Measurements from ENCODE around the gene SMIM8.

The SMIM8 gene

GRCh38 chr6:87364602-87365252 lies 42.3 kb downstream of the SMIM8 start:
- no peaks in the 10 kb centered on the region for H3K9me3 ChIP-seq (ENCODE audit: low read length)

DNA sequence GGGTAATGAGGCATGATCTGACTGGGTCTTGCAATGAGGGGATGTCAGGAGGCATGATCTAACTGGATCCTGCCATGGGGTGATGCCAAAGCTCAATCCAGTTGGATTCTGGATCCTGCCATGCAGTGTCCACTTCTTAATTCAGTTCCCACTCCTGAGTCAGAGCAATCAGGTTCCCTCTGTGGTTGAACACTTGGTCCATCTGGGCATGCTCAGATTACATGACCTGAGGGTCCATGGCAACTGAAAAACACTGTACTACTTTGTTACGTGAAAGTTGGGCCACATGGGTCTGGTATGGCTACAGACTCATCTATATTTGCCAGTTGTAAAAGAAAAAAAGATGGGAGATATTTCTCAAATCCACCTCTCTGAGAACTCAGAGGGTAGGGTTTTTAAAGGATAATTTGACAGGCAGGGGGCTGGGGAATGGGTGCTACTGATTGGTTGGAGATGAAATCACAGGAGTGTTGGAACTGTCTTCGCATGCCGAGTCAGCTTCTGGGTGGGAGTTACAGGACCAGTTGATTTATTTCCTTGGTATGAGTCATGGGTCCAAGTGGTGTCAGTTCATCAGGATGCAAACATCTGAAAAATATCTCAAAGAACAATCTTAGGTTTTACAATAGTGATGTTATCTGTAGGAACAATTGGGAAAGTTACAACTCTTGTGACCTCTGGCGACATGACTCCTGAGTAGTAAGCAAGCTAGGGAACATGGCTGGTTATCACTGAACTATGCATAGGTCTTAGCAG lies 43.9 kb downstream of the SMIM8 start:
- H3K27me3 ChIP-seq (ENCODE audit: control insufficient read depth in 1 of 2, insufficient read depth in 2 of 2, low read length in 2 of 2), result no peaks in the 10 kb centered on the region
- no peak overlapping the region for H3K27ac ChIP-seq (ENCODE audit: low read depth, low read length)
- no peaks in the 10 kb centered on the region for H3K9me3 ChIP-seq (ENCODE audit: low read length)
- no peaks in the 10 kb centered on the region for H3K4me1 ChIP-seq (ENCODE audit: insufficient read depth, low read length)
- no peaks in the 10 kb centered on the region for H3K36me3 ChIP-seq (ENCODE audit: insufficient read depth, low read length)
- no peak overlapping the region for H3K9ac ChIP-seq (ENCODE audit: low read length)
- H3K4me3 ChIP-seq (ENCODE audit: low read depth in 1 of 2, low read length in 2 of 2), result no peak overlapping the region

More at GRCh38 chr6:87364602-87365252, 42.3 kb downstream of the SMIM8 start:
- Histone ChIP-seq H3K27me3 (ENCODE audit: control insufficient read depth in 1 of 2, insufficient read depth in 2 of 2, low read length in 2 of 2) (no peaks in the 10 kb centered on the region), H3K4me3 (ENCODE audit: low read depth in 1 of 2, low read length in 2 of 2) (no peak overlapping the region), H3K9ac (ENCODE audit: low read length) (no peak overlapping the region), H3K4me1 (ENCODE audit: insufficient read depth, low read length) (no peaks in the 10 kb centered on the region), H3K36me3 (ENCODE audit: insufficient read depth, low read length) (no peaks in the 10 kb centered on the region), H3K27ac (ENCODE audit: low read depth, low read length) (no peak overlapping the region)

GRCh38 chr6:87366899-87367298 lies 44.5 kb downstream of the SMIM8 start:
- no peak overlapping the region for H3K9ac ChIP-seq (ENCODE audit: low read length)
- H3K27ac ChIP-seq (ENCODE audit: low read depth, low read length), result no peak overlapping the region
- no peaks in the 10 kb centered on the region for H3K4me1 ChIP-seq (ENCODE audit: insufficient read depth, low read length)
- no peaks in the 10 kb centered on the region for H3K36me3 ChIP-seq (ENCODE audit: insufficient read depth, low read length)
- H3K27me3 ChIP-seq (ENCODE audit: control insufficient read depth in 1 of 2, insufficient read depth in 2 of 2, low read length in 2 of 2), result no peaks in the 10 kb centered on the region
- H3K4me3 ChIP-seq (ENCODE audit: low read depth in 1 of 2, low read length in 2 of 2), result no peak overlapping the region
- H3K9me3 ChIP-seq (ENCODE audit: low read length), result no peaks in the 10 kb centered on the region

DNA sequence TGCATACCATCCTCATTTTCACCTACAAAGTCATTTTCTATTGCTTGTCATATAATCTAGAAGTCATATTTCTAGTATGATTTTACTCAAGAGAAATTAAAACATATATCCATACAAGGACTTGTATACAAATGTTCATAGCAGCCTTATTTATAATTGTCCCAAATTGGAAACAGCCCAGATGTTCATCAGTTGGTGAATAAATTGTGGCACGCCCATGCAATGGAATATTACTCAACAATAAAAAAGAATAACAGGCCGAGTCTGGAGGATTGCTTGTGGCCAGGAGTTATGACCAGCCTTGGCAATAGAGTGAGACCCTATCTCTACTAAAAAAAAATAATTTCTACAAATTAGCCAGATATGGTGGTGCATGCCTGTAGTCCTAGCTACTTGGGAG lies 51.0 kb downstream of the SMIM8 start:
- Histone ChIP-seq H3K4me1 (ENCODE audit: insufficient read depth, low read length) (no peaks in the 10 kb centered on the region), H3K9me3 (ENCODE audit: low read length) (peaks cover 3% of the 10 kb centered on the region), H3K4me3 (ENCODE audit: low read depth in 1 of 2, low read length in 2 of 2) (no peak overlapping the region), H3K27me3 (ENCODE audit: control insufficient read depth in 1 of 2, insufficient read depth in 2 of 2, low read length in 2 of 2) (no peaks in the 10 kb centered on the region), H3K27ac (ENCODE audit: low read depth, low read length) (no peak overlapping the region), H3K9ac (ENCODE audit: low read length) (no peak overlapping the region), H3K36me3 (ENCODE audit: insufficient read depth, low read length) (no peaks in the 10 kb centered on the region)

GRCh38 chr6:87375315-87375714 lies 52.9 kb downstream of the SMIM8 start:
- Histone ChIP-seq H3K9ac (ENCODE audit: low read length) (no peak overlapping the region), H3K4me1 (ENCODE audit: insufficient read depth, low read length) (no peaks in the 10 kb centered on the region), H3K36me3 (ENCODE audit: insufficient read depth, low read length) (no peaks in the 10 kb centered on the region), H3K4me3 (ENCODE audit: low read depth in 1 of 2, low read length in 2 of 2) (no peak overlapping the region), H3K27me3 (ENCODE audit: control insufficient read depth in 1 of 2, insufficient read depth in 2 of 2, low read length in 2 of 2) (no peaks in the 10 kb centered on the region), H3K27ac (ENCODE audit: low read depth, low read length) (no peak overlapping the region), H3K9me3 (ENCODE audit: low read length) (peaks cover 3% of the 10 kb centered on the region)

DNA sequence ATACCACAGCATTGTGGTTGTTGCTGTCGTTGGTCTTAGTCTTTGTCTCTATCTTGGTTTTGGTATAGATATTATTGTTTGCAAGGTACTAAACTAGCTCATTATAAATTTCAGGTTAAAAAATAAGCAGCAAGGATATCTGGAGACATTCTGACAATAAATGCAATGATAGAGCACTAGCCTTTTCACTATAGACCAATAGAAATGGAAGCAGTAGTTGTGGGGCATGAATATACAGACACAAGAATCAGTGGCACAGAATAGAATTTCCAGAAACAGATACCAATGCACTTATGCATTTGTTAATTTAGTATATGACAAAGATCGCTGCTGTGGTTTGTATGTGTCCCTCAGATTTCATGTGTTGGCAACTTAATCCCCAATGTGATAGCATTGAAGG lies 54.3 kb downstream of the SMIM8 start:
- H3K4me3 ChIP-seq (ENCODE audit: low read depth in 1 of 2, low read length in 2 of 2), result no peak overlapping the region
- no peaks in the 10 kb centered on the region for H3K27me3 ChIP-seq (ENCODE audit: control insufficient read depth in 1 of 2, insufficient read depth in 2 of 2, low read length in 2 of 2)
- no peaks in the 10 kb centered on the region for H3K36me3 ChIP-seq (ENCODE audit: insufficient read depth, low read length)
- no peaks in the 10 kb centered on the region for H3K4me1 ChIP-seq (ENCODE audit: insufficient read depth, low read length)
- H3K27ac ChIP-seq (ENCODE audit: low read depth, low read length), result no peak overlapping the region
- no peak overlapping the region for H3K9ac ChIP-seq (ENCODE audit: low read length)
- peaks cover 3% of the 10 kb centered on the region for H3K9me3 ChIP-seq (ENCODE audit: low read length)

GRCh38 chr6:87378947-87379346 lies 56.6 kb downstream of the SMIM8 start:
- no peak overlapping the region for H3K27ac ChIP-seq (ENCODE audit: low read depth, low read length)
- no peaks in the 10 kb centered on the region for H3K9me3 ChIP-seq (ENCODE audit: low read length)
- no peak overlapping the region for H3K9ac ChIP-seq (ENCODE audit: low read length)
- H3K27me3 ChIP-seq (ENCODE audit: control insufficient read depth in 1 of 2, insufficient read depth in 2 of 2, low read length in 2 of 2), result no peaks in the 10 kb centered on the region
- no peaks in the 10 kb centered on the region for H3K36me3 ChIP-seq (ENCODE audit: insufficient read depth, low read length)
- no peaks in the 10 kb centered on the region for H3K4me1 ChIP-seq (ENCODE audit: insufficient read depth, low read length)
- H3K4me3 ChIP-seq (ENCODE audit: low read depth in 1 of 2, low read length in 2 of 2), result no peak overlapping the region

- no peaks in the 10 kb centered on the region for H3K27me3 ChIP-seq (ENCODE audit: control insufficient read depth in 1 of 2, insufficient read depth in 2 of 2, low read length in 2 of 2)
- H3K4me1 ChIP-seq (ENCODE audit: insufficient read depth, low read length), result no peaks in the 10 kb centered on the region
- H3K36me3 ChIP-seq (ENCODE audit: insufficient read depth, low read length), result no peaks in the 10 kb centered on the region
- H3K27ac ChIP-seq (ENCODE audit: low read depth, low read length), result no peak overlapping the region
- no peak overlapping the region for H3K9ac ChIP-seq (ENCODE audit: low read length)
- H3K4me3 ChIP-seq (ENCODE audit: low read depth in 1 of 2, low read length in 2 of 2), result no peak overlapping the region
- no peaks in the 10 kb centered on the region for H3K9me3 ChIP-seq (ENCODE audit: low read length)
These were observed 60.5 kb downstream of the SMIM8 start for GRCh38 chr6:87382861-87383260.

- Histone ChIP-seq H3K27ac (ENCODE audit: low read depth, low read length) (no peak overlapping the region), H3K9ac (ENCODE audit: low read length) (no peak overlapping the region), H3K4me3 (ENCODE audit: low read depth in 1 of 2, low read length in 2 of 2) (no peak overlapping the region), H3K36me3 (ENCODE audit: insufficient read depth, low read length) (no peaks in the 10 kb centered on the region), H3K4me1 (ENCODE audit: insufficient read depth, low read length) (no peaks in the 10 kb centered on the region), H3K9me3 (ENCODE audit: low read length) (no peaks in the 10 kb centered on the region), H3K27me3 (ENCODE audit: control insufficient read depth in 1 of 2, insufficient read depth in 2 of 2, low read length in 2 of 2) (no peaks in the 10 kb centered on the region)
These were observed 61.6 kb downstream of the SMIM8 start for GRCh38 chr6:87384038-87384437.

GRCh38 chr6:87384449-87384848 lies 62.1 kb downstream of the SMIM8 start:
- Histone ChIP-seq H3K9me3 (ENCODE audit: low read length) (no peaks in the 10 kb centered on the region), H3K27me3 (ENCODE audit: control insufficient read depth in 1 of 2, insufficient read depth in 2 of 2, low read length in 2 of 2) (no peaks in the 10 kb centered on the region), H3K36me3 (ENCODE audit: insufficient read depth, low read length) (no peaks in the 10 kb centered on the region), H3K27ac (ENCODE audit: low read depth, low read length) (no peak overlapping the region), H3K4me1 (ENCODE audit: insufficient read depth, low read length) (no peaks in the 10 kb centered on the region), H3K4me3 (ENCODE audit: low read depth in 1 of 2, low read length in 2 of 2) (no peak overlapping the region), H3K9ac (ENCODE audit: low read length) (no peak overlapping the region)

DNA sequence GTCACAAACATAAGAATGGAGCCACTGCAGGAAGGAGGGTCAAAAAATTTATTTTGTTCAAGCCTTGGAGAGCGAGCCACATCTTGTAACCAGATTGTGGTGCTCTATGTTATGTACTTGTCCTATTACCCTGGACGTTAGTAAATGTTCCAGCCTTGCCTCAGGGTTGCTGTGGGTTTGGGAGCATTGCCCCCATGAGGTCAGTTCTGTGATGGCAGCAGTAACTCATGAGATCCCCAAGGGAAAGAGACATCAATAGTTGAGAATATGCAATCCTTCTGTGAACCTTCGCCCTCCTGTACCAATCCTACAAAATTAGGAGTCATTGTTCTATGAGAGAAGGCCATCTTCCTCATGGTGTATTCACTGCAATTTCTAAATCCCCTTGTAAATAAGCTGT lies 68.9 kb downstream of the SMIM8 start:
- Histone ChIP-seq H3K36me3 (ENCODE audit: insufficient read depth, low read length) (no peaks in the 10 kb centered on the region), H3K4me1 (ENCODE audit: insufficient read depth, low read length) (no peaks in the 10 kb centered on the region), H3K9me3 (ENCODE audit: low read length) (no peaks in the 10 kb centered on the region), H3K27me3 (ENCODE audit: control insufficient read depth in 1 of 2, insufficient read depth in 2 of 2, low read length in 2 of 2) (no peaks in the 10 kb centered on the region), H3K4me3 (ENCODE audit: low read depth in 1 of 2, low read length in 2 of 2) (no peak overlapping the region), H3K27ac (ENCODE audit: low read depth, low read length) (no peak overlapping the region), H3K9ac (ENCODE audit: low read length) (no peak overlapping the region)
